B cell (primary cell): Measurements from ENCODE around the gene BCL11A. TPM values are rescaled to one million over a fixed set of nuclear protein-coding genes. Genes with fewer than 3 reads are reported as not detected.

Source experiments
- ATAC-seq: fragments of 200-7000 bp; cut with Tn5 transposase; one replicate; pipeline ENCODE4 v1.10.0; 2021; ENCODE audit warnings: low read depth, mild to moderate bottlenecking, moderate number of reproducible peaks, moderate library complexity
- CTCF ChIA-PET: fragments of 350-600 bp; sonication (Branson Sonifier 250); formaldehyde crosslinking; loops from one replicate; lab custom pipeline; 2021; ENCODE audit warnings: antibody characterized with exemption, inconsistent platforms; lab: Charles Lee
- POLR2A ChIA-PET: fragments of 350-600 bp; sonication (Branson Sonifier 250); formaldehyde crosslinking; loops from one replicate; lab custom pipeline; 2021; ENCODE audit warnings: antibody characterized with exemption; lab: Charles Lee
- DNase-seq: peaks from one replicate; pipeline ENCODE4 v3.0.0; 2013
- H2AFZ ChIP-seq: 2 replicates; pipeline ENCODE4 v1.6.1; 2012; ENCODE audit warnings: mild to moderate bottlenecking, low read depth, low read length; ENCODE audit not compliant: insufficient read depth, poor library complexity, severe bottlenecking
- H3K27ac ChIP-seq, 2 donors: 1 replicate in 1 of 2; 2 replicates in 1 of 2; pipeline ENCODE4 v1.5.1; 2012 to 2013; ENCODE audit warnings: low read length in 2 of 2, mild to moderate bottlenecking in 2 of 2, moderate library complexity in 1 of 2
- H3K27me3 ChIP-seq, 4 experiments: fragments of 200-600 bp in 1 of 4; sonication (generic) in 1 of 4; replicated peaks in 1 of 4; 1 replicate in 2 of 4; 2 replicates in 2 of 4; pipeline versions ENCODE4 v1.6.1 to v1.7.0; 2013 to 2016; ENCODE audit warnings: low read length in 3 of 4, mild to moderate bottlenecking in 2 of 4, mixed read lengths in 1 of 4, moderate library complexity in 1 of 4; ENCODE audit not compliant: insufficient read depth in 4 of 4, control insufficient read depth in 3 of 4; ENCODE audit errors: control extremely low read depth in 1 of 4
- H3K36me3 ChIP-seq, 2 experiments: replicated peaks in 1 of 2; 1 replicate in 1 of 2; 2 replicates in 1 of 2; pipeline versions ENCODE4 v1.6.1 to v1.7.1; 2013; ENCODE audit warnings: low read length in 1 of 2; ENCODE audit not compliant: insufficient read depth in 2 of 2, control insufficient read depth in 1 of 2; ENCODE audit errors: control extremely low read depth in 1 of 2, extremely low read depth in 1 of 2
- H3K4me1 ChIP-seq, 2 donors: fragments of 200-600 bp in 1 of 2; sonication (generic) in 1 of 2; 1 replicate in 1 of 2; 2 replicates in 1 of 2; pipeline versions ENCODE4 v1.5.1 to v1.6.1; 2013 to 2017; ENCODE audit warnings: low read length in 2 of 2; ENCODE audit not compliant: control insufficient read depth in 2 of 2, insufficient read depth in 2 of 2
- H3K4me2 ChIP-seq: replicated peaks from 2 replicates; pipeline ENCODE3; 2012; ENCODE audit warnings: mild to moderate bottlenecking, low read depth, low read length; ENCODE audit not compliant: poor library complexity, severe bottlenecking
- H3K4me3 ChIP-seq, 5 experiments: fragments of 200-600 bp in 1 of 5; sonication (generic) in 1 of 5; 1 replicate in 3 of 5; 2 replicates in 2 of 5; pipeline versions ENCODE4 v1.5.1 to v1.7.0; 2011 to 2016; ENCODE audit warnings: low read length in 4 of 5, mild to moderate bottlenecking in 4 of 5, low read depth in 2 of 5, control low read depth in 1 of 5, moderate library complexity in 1 of 5; ENCODE audit not compliant: insufficient read depth in 1 of 5; ENCODE audit errors: control extremely low read depth in 1 of 5, extremely low read depth in 1 of 5
- H3K79me2 ChIP-seq: fragments of 200-600 bp; sonication (generic); one replicate; pipeline ENCODE4 v1.6.0; 2016; ENCODE audit warnings: low read length; ENCODE audit not compliant: control insufficient read depth, insufficient read depth
- H3K9ac ChIP-seq: fragments of 200-600 bp; sonication (generic); 2 replicates; pipeline ENCODE4 v1.6.1; 2017; ENCODE audit warnings: mild to moderate bottlenecking, low read length, moderate library complexity
- H3K9me3 ChIP-seq, 3 donors: one replicate each; pipeline versions ENCODE4 v1.6.1 to v1.7.1; 2013; ENCODE audit warnings: low read length in 2 of 3; ENCODE audit not compliant: control insufficient read depth in 2 of 3, insufficient read depth in 1 of 3; ENCODE audit errors: control extremely low read depth in 1 of 3
- H4K20me1 ChIP-seq: 2 replicates; pipeline ENCODE4 v1.6.0; 2012; ENCODE audit warnings: mild to moderate bottlenecking, low read length; ENCODE audit not compliant: insufficient read depth, control insufficient read depth, poor library complexity, severe bottlenecking
- H3K27ac Mint-ChIP-seq: one replicate; pipeline ENCODE4 v1.8.0; 2021; ENCODE audit warnings: mixed read lengths
- H3K27me3 Mint-ChIP-seq: one replicate; pipeline ENCODE4 v1.8.0; 2021; ENCODE audit warnings: mixed read lengths
- H3K4me1 Mint-ChIP-seq: one replicate; pipeline ENCODE4 v1.8.0; 2021; ENCODE audit warnings: mixed read lengths
- H3K4me3 Mint-ChIP-seq: one replicate; pipeline ENCODE4 v1.8.0; 2021; ENCODE audit warnings: mixed read lengths
- H3K9me3 Mint-ChIP-seq: one replicate; pipeline ENCODE4 v1.8.0; 2022; ENCODE audit warnings: mixed read lengths; ENCODE audit not compliant: insufficient read depth
- CTCF ChIP-seq: fragments of 200-600 bp; IDR thresholded peaks from one replicate; pipeline ENCODE4 v1.8.0; 2022; ENCODE audit warnings: antibody characterized with exemption, mild to moderate bottlenecking
- EZH2 ChIP-seq: IDR thresholded peaks from 2 replicates; pipeline ENCODE4 v1.6.1; 2012; ENCODE audit warnings: borderline replicate concordance, low read depth, mild to moderate bottlenecking, moderate library complexity, low read length; ENCODE audit not compliant: insufficient read depth, poor library complexity, severe bottlenecking
- WGBS: methylation state at CpG from one replicate; pipeline ENCODE4 v1.1.5; 2013; ENCODE audit warnings: missing lambda C conversion rate; ENCODE audit not compliant: insufficient coverage; 5-methylcytosine and 5-hydroxymethylcytosine counted together
- intact Hi-C: fragments of 100-400 bp; cut with micrococcal nuclease; formaldehyde crosslinking; loops from one replicate; pipeline ENCODE4 v1.10.0; 2022
- polyA plus RNA-seq: library from polyadenylated mRNA; depleted of rRNA; stranded (reverse); fragments of >200 nt; gene quantifications from 2 replicates; pipeline ENCODE4 v1.2.3, GENCODE V29; 2012
- total RNA-seq, 2 donors: library from RNA; stranded (reverse); fragments of 120-200 nt in 1 of 2; gene quantifications; 1 replicate in 1 of 2; 2 replicates in 1 of 2; pipeline versions ENCODE4 v1.2.3 to v1.2.4, GENCODE V29; 2013 to 2022

BCL11A gene
- total and polyA plus RNA-seq, 2 donors (not counting 1 experiment from before 2014, with no cell fraction given), result 81.8 to 383 TPM

GRCh38 chr2:60529785-60530627 lies 23.4 kb downstream of the BCL11A start:
- Mint-ChIP-seq H3K27me3 (no peaks in the 10 kb centered on the region), H3K4me3 (peak overlapping the region; percentile 58), H3K27ac (peak overlapping the region; percentile 83), H3K9me3 (no peaks in the 10 kb centered on the region), H3K4me1 (peaks cover 97% of the 10 kb centered on the region)
- Histone ChIP-seq H3K36me3 (peaks cover 0 to 57% of the 10 kb centered on the region in 2 experiments), H3K4me1 (peaks cover 99% of the 10 kb centered on the region in 2 donors), H3K27me3 (no peaks in the 10 kb centered on the region), H3K9ac (peak overlapping the region; percentile 34), H3K27ac (peak overlapping the region; percentile 33 to 80), H4K20me1 (peaks cover 89% of the 10 kb centered on the region), H3K9me3 (no peaks in the 10 kb centered on the region), H3K79me2 (peaks cover 100% of the 10 kb centered on the region), H2AFZ (no peak overlapping the region), H3K4me2 (peak overlapping the region; percentile 69), H3K4me3 (peak overlapping the region in 1 of 5 experiments; percentile 51)
- no peak for ATAC-seq
- ChIA-PET POLR2A (interaction anchor here (0.7 to 0.8 kb wide), 4 partner anchors 9 to 176 kb away, joined by 3 to 5 read pairs (median 3); no protein-coding TSS in a partner anchor), CTCF (interaction anchor here (0.9 to 2.9 kb wide), 8 partner anchors 19 to 177 kb away, joined by 3 to 10 read pairs (median 4); no protein-coding TSS in a partner anchor)
- 50% methylated on average over 6 of the region's 17 CpGs for WGBS
- DNase-seq, result no peak
- intact Hi-C loops, result loop anchor here (5.0 kb wide), 1 partner anchor 83 kb away; no protein-coding TSS in a partner anchor
- TF ChIP-seq CTCF, result no peak
- TF ChIP-seq EZH2, result no peak
